ENCODE data around the gene ARSK. TPM values are rescaled to one million over a fixed set of nuclear protein-coding genes. Genes with fewer than 3 reads are reported as not detected.

Gene ARSK
- total and polyA plus RNA-seq, 12 donors, result 2.4 to 6.3 (median 3.4) TPM

- Histone ChIP-seq H3K36me3 (peaks cover 0 to 100% (median 40%) of the 10 kb centered on the region in 9 donors), H3K27me3 (no peaks in the 10 kb centered on the region), H3K27ac (no peak overlapping the region), H3K4me1 (no peaks in the 10 kb centered on the region), H3K9me3 (no peaks in the 10 kb centered on the region), H3K4me3 (no peak overlapping the region)
- intact Hi-C loops (cut with DNase I), result no loop called here
- ATAC-seq (no peak), DNase-seq (no peak)
- no peak for TF ChIP-seq CTCF (IDR thresholded peaks at IDR 0.05)
- 98 to 99% methylated on average over 2 of the region's 2 CpGs for WGBS, 2 donors
Measured at GRCh38 chr5:95518417-95518816, 36.5 kb upstream of the ARSK start.

GRCh38 chr5:95519151-95519550 is 35.8 kb upstream of the ARSK start:
- H3K27me3 ChIP-seq, result no peaks in the 10 kb centered on the region
- H3K9me3 ChIP-seq, result no peaks in the 10 kb centered on the region
- no peak for TF ChIP-seq CTCF (IDR thresholded peaks at IDR 0.05)
- intact Hi-C loops (cut with DNase I), result no loop called here
- H3K4me1 ChIP-seq, result no peaks in the 10 kb centered on the region
- H3K27ac ChIP-seq, result no peak overlapping the region
- 76 to 81% methylated on average over 1 of the region's 1 CpG for WGBS, 2 donors
- ATAC-seq (no peak), DNase-seq (no peak)
- no peak overlapping the region for H3K4me3 ChIP-seq
- H3K36me3 ChIP-seq, result peaks cover 0 to 100% (median 37%) of the 10 kb centered on the region in 9 donors

- H3K4me3 ChIP-seq, result no peak overlapping the region
- no peak for DNase-seq
- no peaks in the 10 kb centered on the region for H3K9me3 ChIP-seq
- ATAC-seq, result no peak
- peaks cover 0 to 100% (median 38%) of the 10 kb centered on the region in 9 donors for H3K36me3 ChIP-seq
- H3K4me1 ChIP-seq, result no peaks in the 10 kb centered on the region
- no peak overlapping the region for H3K27ac ChIP-seq
- 98% methylated on average over 1 of the region's 1 CpG for WGBS, 2 donors
- intact Hi-C loops (cut with DNase I), result no loop called here
- no peak for TF ChIP-seq CTCF (IDR thresholded peaks at IDR 0.05)
- H3K27me3 ChIP-seq, result no peaks in the 10 kb centered on the region
Measured at GRCh38 chr5:95519681-95520080, 35.2 kb upstream of the ARSK start.

GRCh38 chr5:95520206-95520605 is 34.7 kb upstream of the ARSK start:
- peaks cover 0 to 100% (median 39%) of the 10 kb centered on the region in 9 donors for H3K36me3 ChIP-seq
- intact Hi-C loops (cut with DNase I), result no loop called here
- WGBS, 2 donors, result 94% methylated on average over 1 of the region's 1 CpG
- H3K9me3 ChIP-seq, result no peaks in the 10 kb centered on the region
- no peaks in the 10 kb centered on the region for H3K4me1 ChIP-seq
- TF ChIP-seq CTCF (IDR thresholded peaks at IDR 0.05), result no peak
- H3K4me3 ChIP-seq, result no peak overlapping the region
- DNase-seq (no peak), ATAC-seq (no peak)
- no peak overlapping the region for H3K27ac ChIP-seq
- no peaks in the 10 kb centered on the region for H3K27me3 ChIP-seq
